ENCODE measurements around the gene MRNIP.

MRNIP gene

DNA sequence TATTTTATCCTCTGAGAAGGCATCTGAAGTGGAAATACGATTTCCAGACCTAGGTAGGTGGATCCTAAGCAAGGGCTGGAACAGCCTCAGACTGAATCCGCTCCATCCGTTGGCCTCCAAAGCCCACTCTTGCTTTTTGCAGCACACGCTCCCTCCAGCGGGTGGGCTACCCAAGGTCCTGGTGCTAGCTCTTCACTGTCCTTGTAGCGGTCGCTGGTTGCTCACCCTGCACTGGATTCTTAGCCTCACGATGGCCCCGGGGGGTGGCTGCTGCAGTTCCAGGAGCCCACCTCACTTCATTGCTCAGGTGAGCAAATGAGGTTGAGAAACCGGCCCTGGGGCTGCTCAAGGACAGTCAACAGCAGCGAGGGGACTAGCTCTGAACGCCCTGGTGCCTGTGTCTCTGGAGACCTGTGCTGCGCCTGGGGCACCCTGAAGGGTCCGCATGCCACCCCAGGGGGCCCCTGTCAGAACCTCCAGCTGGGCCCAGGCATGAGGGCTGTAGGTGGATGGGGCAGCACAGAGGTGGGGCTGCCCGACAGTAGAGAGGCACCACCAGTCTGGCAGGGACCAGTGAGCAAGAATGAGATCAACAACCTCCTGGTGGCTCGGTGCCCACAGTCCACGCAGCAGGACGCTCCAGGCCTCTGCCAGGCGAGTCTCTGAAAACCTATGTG, 56.3 kb downstream of the MRNIP start:
- no peaks in the 10 kb centered on the region for H4K20me1 ChIP-seq (ENCODE audit: low read depth, low read length)
- H3K4me3 ChIP-seq (ENCODE audit: insufficient read depth, low read length, poor library complexity, severe bottlenecking), result no peak overlapping the region
- H3K27ac ChIP-seq (ENCODE audit: low read depth, low read length), result no peak overlapping the region
- no peaks in the 10 kb centered on the region for H3F3A ChIP-seq (ENCODE audit: insufficient read depth)
- H3K79me2 ChIP-seq (ENCODE audit: insufficient read depth, low read length), result no peaks in the 10 kb centered on the region; the same call in 1 of the 2 replicates
- no peaks in the 10 kb centered on the region for H3K27me3 ChIP-seq (ENCODE audit: low read length)
- H2AFZ ChIP-seq (ENCODE audit: low read depth, low read length, severe bottlenecking), result no peak overlapping the region
- no peak for TF ChIP-seq EZH2phosphoT487 (conservative IDR thresholded peaks at IDR 0.05; ENCODE audit: low read length)
- TF ChIP-seq, protein P1, sequence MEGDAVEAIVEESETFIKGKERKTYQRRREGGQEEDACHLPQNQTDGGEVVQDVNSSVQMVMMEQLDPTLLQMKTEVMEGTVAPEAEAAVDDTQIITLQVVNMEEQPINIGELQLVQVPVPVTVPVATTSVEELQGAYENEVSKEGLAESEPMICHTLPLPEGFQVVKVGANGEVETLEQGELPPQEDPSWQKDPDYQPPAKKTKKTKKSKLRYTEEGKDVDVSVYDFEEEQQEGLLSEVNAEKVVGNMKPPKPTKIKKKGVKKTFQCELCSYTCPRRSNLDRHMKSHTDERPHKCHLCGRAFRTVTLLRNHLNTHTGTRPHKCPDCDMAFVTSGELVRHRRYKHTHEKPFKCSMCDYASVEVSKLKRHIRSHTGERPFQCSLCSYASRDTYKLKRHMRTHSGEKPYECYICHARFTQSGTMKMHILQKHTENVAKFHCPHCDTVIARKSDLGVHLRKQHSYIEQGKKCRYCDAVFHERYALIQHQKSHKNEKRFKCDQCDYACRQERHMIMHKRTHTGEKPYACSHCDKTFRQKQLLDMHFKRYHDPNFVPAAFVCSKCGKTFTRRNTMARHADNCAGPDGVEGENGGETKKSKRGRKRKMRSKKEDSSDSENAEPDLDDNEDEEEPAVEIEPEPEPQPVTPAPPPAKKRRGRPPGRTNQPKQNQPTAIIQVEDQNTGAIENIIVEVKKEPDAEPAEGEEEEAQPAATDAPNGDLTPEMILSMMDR (IDR thresholded peaks at IDR 0.05; ENCODE audit: insufficient read depth, low read length, poor library complexity, severe bottlenecking), result no peak
- H3K9me2 ChIP-seq (replicated peaks; ENCODE audit: insufficient read depth, low read length), result no peaks in the 10 kb centered on the region
- H3K9me3 ChIP-seq (ENCODE audit: insufficient read depth, low read length), result no peaks in the 10 kb centered on the region
- H3K36me3 ChIP-seq (ENCODE audit: low read length), result no peaks in the 10 kb centered on the region
- no peak overlapping the region for H3K4me2 ChIP-seq (ENCODE audit: low read depth, low read length, poor library complexity, severe bottlenecking)
- no peak overlapping the region for H3K9ac ChIP-seq (ENCODE audit: low read length)

DNA sequence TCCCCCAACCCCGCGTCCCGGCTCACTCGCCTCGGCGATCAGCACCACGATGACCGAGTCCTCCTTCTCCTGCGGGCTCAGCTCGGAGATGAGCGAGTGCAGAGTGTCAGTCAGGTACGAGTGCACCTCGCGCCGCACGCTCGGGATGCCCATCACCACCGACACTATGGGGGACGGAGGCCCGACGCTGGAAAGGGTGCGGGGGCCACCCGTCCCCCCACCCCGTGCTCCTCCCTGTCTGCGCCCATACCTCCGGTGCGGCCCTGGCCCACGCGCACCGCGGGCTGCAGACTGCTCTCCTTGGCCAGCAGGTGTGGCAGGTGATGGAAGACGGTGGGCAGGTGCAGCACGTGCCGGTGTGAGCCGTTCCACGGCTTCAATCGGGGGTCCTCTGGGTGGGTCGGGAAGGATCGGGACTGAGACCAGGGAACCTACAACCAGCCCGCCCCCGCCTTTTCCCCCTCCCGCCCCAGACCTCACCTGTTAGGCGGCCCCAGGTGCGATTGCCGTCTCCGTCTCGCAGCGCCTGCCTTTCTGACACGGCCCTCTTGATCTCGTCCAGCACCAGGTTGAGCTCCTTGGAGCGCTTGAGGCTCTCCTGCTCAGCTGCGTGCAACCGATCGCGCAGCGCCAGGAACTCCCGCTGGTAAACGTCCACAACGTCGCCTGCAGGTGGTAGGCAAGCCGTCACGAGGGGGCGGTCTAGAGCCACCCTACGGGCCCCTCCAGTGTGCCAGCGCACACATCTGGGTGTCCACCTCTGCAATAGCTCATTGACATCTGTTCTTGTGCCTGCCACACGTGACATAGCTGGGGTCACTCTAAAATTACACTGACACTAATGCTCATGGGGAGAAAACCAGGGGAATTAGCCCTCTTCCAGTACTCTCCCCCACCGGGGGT, 57.1 kb downstream of the MRNIP start:
- Histone ChIP-seq H3K27me3 (ENCODE audit: low read length) (no peaks in the 10 kb centered on the region), H3F3A (ENCODE audit: insufficient read depth) (no peaks in the 10 kb centered on the region), H3K4me3 (ENCODE audit: insufficient read depth, low read length, poor library complexity, severe bottlenecking) (no peak overlapping the region), H4K20me1 (ENCODE audit: low read depth, low read length) (no peaks in the 10 kb centered on the region), H3K36me3 (ENCODE audit: low read length) (no peaks in the 10 kb centered on the region), H3K9me3 (ENCODE audit: insufficient read depth, low read length) (no peaks in the 10 kb centered on the region), H3K79me2 (ENCODE audit: insufficient read depth, low read length) (no peaks in the 10 kb centered on the region; the same call in 1 of the 2 replicates), H3K9ac (ENCODE audit: low read length) (no peak overlapping the region), H3K9me2 (replicated peaks; ENCODE audit: insufficient read depth, low read length) (no peaks in the 10 kb centered on the region), H3K4me2 (ENCODE audit: low read depth, low read length, poor library complexity, severe bottlenecking) (no peak overlapping the region), H3K27ac (ENCODE audit: low read depth, low read length) (no peak overlapping the region), H2AFZ (ENCODE audit: low read depth, low read length, severe bottlenecking) (no peak overlapping the region)
- no peak for TF ChIP-seq EZH2phosphoT487 (conservative IDR thresholded peaks at IDR 0.05; ENCODE audit: low read length)
- TF ChIP-seq, protein P1 (IDR thresholded peaks at IDR 0.05; ENCODE audit: insufficient read depth, low read length, poor library complexity, severe bottlenecking), result peak; percentile 54

DNA sequence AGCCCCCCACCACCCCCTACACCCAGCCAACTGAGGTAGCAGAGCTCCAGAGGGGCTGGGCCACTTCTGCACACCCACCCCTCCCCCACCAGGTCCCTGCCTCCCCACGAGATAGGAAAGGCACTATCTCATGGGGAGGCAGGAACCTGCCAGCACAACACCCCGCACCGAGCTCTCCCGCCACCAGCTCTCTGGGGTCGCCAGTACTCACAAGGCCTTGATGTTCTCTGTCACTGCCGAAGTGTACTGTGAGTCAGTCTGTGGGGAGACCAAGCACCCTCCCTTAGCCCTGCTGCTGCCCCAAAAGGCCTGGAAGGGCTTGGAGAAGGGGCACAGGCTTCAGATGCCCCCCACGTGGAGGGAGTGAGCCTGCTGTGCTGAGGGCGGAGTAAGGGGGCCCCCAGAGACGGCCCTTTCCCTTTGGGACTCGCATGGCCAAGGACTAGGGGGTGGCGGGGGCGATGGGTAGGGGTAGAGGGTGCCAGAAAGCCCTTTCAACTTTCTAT, 57.9 kb downstream of the MRNIP start:
- Histone ChIP-seq H3K36me3 (ENCODE audit: low read length) (no peaks in the 10 kb centered on the region), H4K20me1 (ENCODE audit: low read depth, low read length) (no peaks in the 10 kb centered on the region)

More for the DNA sequence above, 57.9 kb downstream of the MRNIP start:
- Histone ChIP-seq H3K79me2 (ENCODE audit: insufficient read depth, low read length) (no peaks in the 10 kb centered on the region; the same call in 1 of the 2 replicates), H3K9me2 (replicated peaks; ENCODE audit: insufficient read depth, low read length) (no peaks in the 10 kb centered on the region), H3K9ac (ENCODE audit: low read length) (no peak overlapping the region), H3K4me3 (ENCODE audit: insufficient read depth, low read length, poor library complexity, severe bottlenecking) (no peak overlapping the region), H2AFZ (ENCODE audit: low read depth, low read length, severe bottlenecking) (no peak overlapping the region), H3K9me3 (ENCODE audit: insufficient read depth, low read length) (no peaks in the 10 kb centered on the region), H3F3A (ENCODE audit: insufficient read depth) (no peaks in the 10 kb centered on the region), H3K4me2 (ENCODE audit: low read depth, low read length, poor library complexity, severe bottlenecking) (no peak overlapping the region), H3K27ac (ENCODE audit: low read depth, low read length) (no peak overlapping the region), H3K27me3 (ENCODE audit: low read length) (no peaks in the 10 kb centered on the region)
- TF ChIP-seq, protein P1 (IDR thresholded peaks at IDR 0.05; ENCODE audit: insufficient read depth, low read length, poor library complexity, severe bottlenecking), result no peak
- TF ChIP-seq EZH2phosphoT487 (conservative IDR thresholded peaks at IDR 0.05; ENCODE audit: low read length), result no peak

Data from SU-DHL-6 (cell line).